HG03108 (cell line): ENCODE data around the gene DCDC2C.
"Not testable (repeated sequence)": the region's sequence is repeated elsewhere in the genome, so short reads cannot be mapped to it uniquely, and the experiment has no call there.

Experiments used
- ATAC-seq: cut with Tn5 transposase; IDR thresholded peaks from one replicate; pipeline ENCODE4 v1.9.1; 2021; ENCODE audit warnings: moderate library complexity; ENCODE audit not compliant: unreplicated experiment

The DCDC2C gene

GRCh38 chr2:3814706-3815245 is 111.4 kb downstream of the DCDC2C start:
- ATAC-seq: no peak

GRCh38 chr2:3817144-3817543 is 113.8 kb downstream of the DCDC2C start:
- not testable (repeated sequence) for ATAC-seq

GRCh38 chr2:3823748-3824147 is 120.4 kb downstream of the DCDC2C start:
- ATAC-seq: no peak

- no peak for ATAC-seq
Measured at GRCh38 chr2:3827673-3828575, 124.5 kb downstream of the DCDC2C start.

- ATAC-seq: no peak
Measured at GRCh38 chr2:3830796-3831195, 127.4 kb downstream of the DCDC2C start.

- ATAC-seq: no peak
Measured at GRCh38 chr2:3837086-3837485, 133.7 kb downstream of the DCDC2C start.

DNA sequence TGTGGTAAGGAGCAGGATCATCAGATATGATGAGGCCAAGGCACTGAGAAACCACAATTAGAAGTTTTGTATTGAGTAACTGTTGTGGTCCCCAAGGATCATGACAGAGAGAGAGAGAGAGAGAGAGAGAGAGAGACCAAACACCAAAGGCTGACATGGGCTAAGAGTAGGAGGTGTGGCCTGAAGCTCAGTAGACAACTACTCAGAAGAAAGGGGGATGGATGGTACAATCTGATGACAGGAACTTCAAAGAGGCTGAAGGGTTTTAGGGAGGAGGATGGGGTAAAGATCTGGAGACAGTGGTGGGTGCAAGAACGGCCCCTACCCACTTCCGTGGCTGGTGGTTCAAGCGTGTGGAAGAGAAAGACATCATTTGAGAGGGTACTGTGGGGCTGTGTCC is 135.0 kb downstream of the DCDC2C start:
- ATAC-seq: no peak

GRCh38 chr2:3839476-3839875 is 136.1 kb downstream of the DCDC2C start:
- no peak for ATAC-seq

- ATAC-seq: no peak
Measured at GRCh38 chr2:3840611-3841155, 137.3 kb downstream of the DCDC2C start.

GRCh38 chr2:3847397-3848052 is 144.2 kb downstream of the DCDC2C start:
- no peak for ATAC-seq

DNA sequence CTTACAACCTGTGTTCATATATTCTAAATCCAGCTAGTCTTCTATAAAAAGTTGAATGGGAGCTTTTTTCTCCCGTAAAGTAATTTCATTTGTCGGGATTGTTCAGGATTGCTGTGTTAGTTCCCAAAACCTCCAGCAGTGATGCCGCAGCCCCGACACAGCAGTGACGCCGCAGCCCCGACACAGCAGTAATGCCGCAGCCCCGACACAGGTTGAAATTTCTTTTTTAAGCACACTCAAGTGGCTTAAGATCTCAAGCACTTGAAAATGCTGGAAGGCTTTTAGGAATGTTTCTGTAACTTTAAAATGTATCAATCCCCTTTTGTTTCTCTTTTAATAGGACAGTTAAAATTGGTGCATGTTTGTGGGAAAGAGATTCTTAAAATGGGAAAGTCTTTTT is 145.4 kb downstream of the DCDC2C start:
- no peak for ATAC-seq

DNA sequence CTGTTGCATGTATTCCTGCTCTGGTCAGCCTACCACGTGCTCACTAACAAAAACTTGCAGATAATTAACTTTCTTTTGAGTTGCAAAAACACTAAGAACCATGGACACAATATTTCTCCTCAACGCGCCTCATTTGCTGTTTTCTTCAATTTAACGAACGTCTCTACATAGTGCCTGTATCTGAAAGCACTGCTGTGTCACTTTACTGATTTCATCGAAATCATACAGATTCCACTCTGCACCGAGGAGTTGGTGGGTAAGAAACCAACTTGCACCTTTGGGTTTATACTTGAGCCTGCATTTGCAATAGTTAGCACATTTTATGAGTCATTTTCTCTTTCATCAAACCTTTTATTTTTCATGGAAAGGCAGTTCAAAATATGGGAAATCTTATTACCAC is 145.8 kb downstream of the DCDC2C start:
- ATAC-seq: no peak

- no peak for ATAC-seq
Measured at GRCh38 chr2:3857576-3857975, 154.2 kb downstream of the DCDC2C start.

- no peak for ATAC-seq
Measured at GRCh38 chr2:3864943-3865865, 161.8 kb downstream of the DCDC2C start.

DNA sequence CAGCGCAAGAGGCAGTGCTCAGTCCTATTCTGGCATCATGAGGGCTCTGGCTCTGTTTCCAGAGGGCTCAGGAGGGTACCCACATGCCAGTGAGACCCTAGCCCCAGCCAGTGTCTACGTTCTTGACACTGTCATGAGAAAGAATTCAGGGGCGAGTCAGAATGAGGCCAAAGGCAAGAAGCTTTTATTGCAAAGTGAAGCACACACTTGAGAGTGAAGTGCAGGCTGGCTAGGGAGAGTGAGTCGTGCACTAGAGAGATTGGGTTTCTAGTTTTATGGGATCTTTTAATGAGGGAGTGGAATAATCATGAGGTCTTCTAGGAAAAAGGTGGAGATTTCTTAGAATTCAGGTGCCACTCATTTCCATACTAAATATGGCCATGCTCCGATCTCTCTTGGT is 164.1 kb downstream of the DCDC2C start:
- ATAC-seq: no peak

DNA sequence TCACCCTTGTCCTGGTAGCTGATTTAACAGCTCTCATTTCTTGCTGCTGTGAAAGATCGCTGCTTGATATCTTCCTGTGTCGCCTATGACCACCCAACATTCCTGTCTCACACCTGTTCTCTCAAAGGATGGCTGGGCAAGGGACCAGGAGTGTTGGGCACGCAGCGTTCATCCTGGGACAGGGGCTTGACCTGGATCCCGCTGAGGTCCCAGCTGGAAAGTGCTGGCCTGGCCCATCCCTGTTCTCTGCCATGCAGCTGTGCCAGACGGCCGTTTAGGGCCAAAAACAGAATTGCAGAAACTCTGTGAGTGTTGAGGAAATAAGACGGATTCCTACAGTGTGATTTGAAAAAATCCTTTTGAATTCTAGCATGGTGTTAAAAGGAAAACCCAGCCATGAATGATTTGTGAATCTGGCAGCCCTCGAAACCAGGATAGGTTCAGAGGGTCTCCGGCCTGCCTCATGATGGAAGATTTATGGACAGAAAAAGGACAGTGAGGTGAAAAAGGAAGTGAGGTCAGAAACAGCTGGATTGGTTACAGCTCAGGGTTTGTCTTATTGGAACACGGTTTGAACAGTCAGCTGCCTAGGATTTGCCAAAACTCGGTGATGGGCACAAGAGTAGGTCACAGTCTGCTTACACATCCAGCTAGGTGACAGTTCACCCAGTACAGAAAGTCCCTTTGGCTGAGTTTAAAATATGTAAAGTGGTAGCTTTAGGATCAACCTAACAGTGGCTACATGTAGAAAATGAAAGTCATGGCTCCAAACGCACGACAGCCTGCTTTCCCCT is 164.8 kb downstream of the DCDC2C start:
- no peak for ATAC-seq

DNA sequence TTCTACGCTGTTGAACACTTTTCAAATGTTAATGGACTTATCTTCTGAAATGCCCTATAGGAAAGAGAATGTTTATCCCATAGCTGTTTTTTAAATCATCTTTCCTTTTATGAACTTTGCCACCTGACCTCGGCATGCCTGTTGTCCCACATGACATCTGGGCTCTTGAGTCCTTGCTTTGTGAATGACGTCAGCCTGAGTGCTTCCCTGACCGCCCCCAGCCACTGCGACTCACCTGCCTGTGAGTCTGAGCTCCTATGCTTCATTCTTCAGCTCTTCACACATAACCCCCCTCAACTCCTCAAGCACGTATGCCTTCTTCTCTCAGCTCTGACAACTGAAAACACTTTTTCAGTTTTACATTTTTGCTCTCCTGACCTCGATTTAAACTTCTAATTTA is 166.8 kb downstream of the DCDC2C start:
- ATAC-seq: no peak

DNA sequence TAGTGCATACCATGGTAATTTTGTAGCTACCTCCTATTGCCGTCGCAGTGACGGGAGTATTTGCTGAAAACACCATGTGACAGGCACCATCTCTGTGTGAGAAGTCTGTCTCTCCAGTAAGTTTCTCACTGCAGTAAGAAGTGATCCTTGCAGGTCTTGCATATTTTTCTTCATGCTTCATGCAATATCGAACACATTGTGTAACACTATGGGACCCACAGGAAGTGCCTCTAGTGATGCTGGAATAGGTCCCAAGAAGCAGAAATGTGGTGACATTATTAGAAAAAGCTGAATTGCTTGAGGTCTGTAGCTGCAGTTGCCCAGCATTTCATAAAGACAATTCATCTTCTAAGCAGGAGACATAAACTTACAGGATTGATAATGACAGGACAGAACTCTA is 167.6 kb downstream of the DCDC2C start:
- ATAC-seq: no peak

DNA sequence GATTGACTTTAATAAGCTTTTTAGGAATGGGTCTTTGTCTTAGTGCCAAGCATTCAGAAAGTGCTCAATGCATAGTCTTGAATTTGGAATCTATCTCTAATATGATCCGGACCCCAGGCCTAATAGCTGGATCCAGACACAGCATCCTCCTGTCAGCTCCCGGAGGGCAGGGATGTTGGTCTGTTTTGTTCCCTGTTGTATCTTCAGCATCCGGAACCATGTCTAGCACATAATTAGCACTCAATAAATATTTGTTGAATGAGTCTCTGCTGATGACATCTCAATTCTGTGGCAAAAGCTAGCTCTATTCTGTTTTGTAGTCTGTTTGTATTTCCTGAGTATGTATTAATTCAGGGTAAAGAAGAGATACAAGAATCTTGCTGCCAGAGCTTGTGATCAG is 169.1 kb downstream of the DCDC2C start:
- ATAC-seq: no peak

GRCh38 chr2:3873899-3874298 is 170.5 kb downstream of the DCDC2C start:
- ATAC-seq: no peak
